Stomach (tissue), 4 donors: ENCODE measurements around the gene OR7G3.

Experiments
- EP300 ChIP-seq: sonication (generic); formaldehyde crosslinking; IDR thresholded peaks from one replicate; pipeline ENCODE4 v1.6.1; 2017; ENCODE audit warnings: antibody characterized with exemption
- POLR2A ChIP-seq, 4 donors: fragments of 450-650 bp; IDR thresholded peaks; one replicate each; pipeline ENCODE4 v1.6.1; 2016; ENCODE audit warnings: antibody characterized with exemption in 4 of 4, control low read depth in 2 of 4, mild to moderate bottlenecking in 1 of 4, moderate library complexity in 1 of 4
- POLR2AphosphoS5 ChIP-seq, 3 donors: sonication (generic); formaldehyde crosslinking; IDR thresholded peaks; one replicate each; pipeline ENCODE4 v1.6.1; 2016; ENCODE audit warnings: antibody characterized with exemption in 3 of 3
- TF ChIP-seq, protein P1 (sequence below), 7 experiments: fragments of 450-650 bp in 4 of 7; fragments of 200-600 bp in 3 of 7; sonication (generic) in 3 of 7; IDR thresholded peaks; one replicate each; pipeline ENCODE4 v1.5.1; 2016 to 2019; ENCODE audit warnings: antibody characterized with exemption in 7 of 7, control low read depth in 2 of 7, mild to moderate bottlenecking in 1 of 7

GRCh38 chr19:9078651-9079050, 48.1 kb downstream of the OR7G3 start:
- TF ChIP-seq, protein P1, sequence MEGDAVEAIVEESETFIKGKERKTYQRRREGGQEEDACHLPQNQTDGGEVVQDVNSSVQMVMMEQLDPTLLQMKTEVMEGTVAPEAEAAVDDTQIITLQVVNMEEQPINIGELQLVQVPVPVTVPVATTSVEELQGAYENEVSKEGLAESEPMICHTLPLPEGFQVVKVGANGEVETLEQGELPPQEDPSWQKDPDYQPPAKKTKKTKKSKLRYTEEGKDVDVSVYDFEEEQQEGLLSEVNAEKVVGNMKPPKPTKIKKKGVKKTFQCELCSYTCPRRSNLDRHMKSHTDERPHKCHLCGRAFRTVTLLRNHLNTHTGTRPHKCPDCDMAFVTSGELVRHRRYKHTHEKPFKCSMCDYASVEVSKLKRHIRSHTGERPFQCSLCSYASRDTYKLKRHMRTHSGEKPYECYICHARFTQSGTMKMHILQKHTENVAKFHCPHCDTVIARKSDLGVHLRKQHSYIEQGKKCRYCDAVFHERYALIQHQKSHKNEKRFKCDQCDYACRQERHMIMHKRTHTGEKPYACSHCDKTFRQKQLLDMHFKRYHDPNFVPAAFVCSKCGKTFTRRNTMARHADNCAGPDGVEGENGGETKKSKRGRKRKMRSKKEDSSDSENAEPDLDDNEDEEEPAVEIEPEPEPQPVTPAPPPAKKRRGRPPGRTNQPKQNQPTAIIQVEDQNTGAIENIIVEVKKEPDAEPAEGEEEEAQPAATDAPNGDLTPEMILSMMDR (IDR thresholded peaks at IDR 0.05), result no peak
- no peak for TF ChIP-seq POLR2A (IDR thresholded peaks at IDR 0.05)
- no peak for TF ChIP-seq POLR2AphosphoS5 (IDR thresholded peaks at IDR 0.05)
- TF ChIP-seq EP300, result no peak
